ENCODE results near the gene BTRC. TPM values are rescaled to one million over a fixed set of nuclear protein-coding genes. Genes with fewer than 3 reads are reported as not detected.

Gene BTRC
- total and polyA plus RNA-seq, 8 donors, result 3.5 to 14.5 (median 4.7) TPM

- no peak for TF ChIP-seq POLR2A (IDR thresholded peaks at IDR 0.05)
- no peak for TF ChIP-seq CTCF (IDR thresholded peaks at IDR 0.05)
- no peak for TF ChIP-seq EP300 (IDR thresholded peaks at IDR 0.05)
- no peak for TF ChIP-seq POLR2AphosphoS5 (IDR thresholded peaks at IDR 0.05)
- Histone ChIP-seq H3K9me3 (no peaks in the 10 kb centered on the region), H3K36me3 (no peaks in the 10 kb centered on the region), H3K27me3 (peaks cover 0 to 90% (median 32%) of the 10 kb centered on the region in 3 donors), H3K4me1 (peaks cover 9 to 18% (median 12%) of the 10 kb centered on the region in 4 donors), H3K27ac (no peak overlapping the region), H3K4me3 (no peak overlapping the region)
- WGBS, 5 donors, result 43 to 86% (median 75%) methylated on average over 2 of the region's 2 CpGs
- no peak for DNase-seq
- intact Hi-C loops (cut with DNase I; ENCODE audit: low total_unique reads), result no loop called here
Observed at GRCh38 chr10:101308051-101308450, 45.9 kb upstream of the BTRC start.

GRCh38 chr10:101310529-101311184 is 43.3 kb upstream of the BTRC start:
- Histone ChIP-seq H3K27me3 (peaks cover 0 to 82% (median 32%) of the 10 kb centered on the region in 3 donors), H3K4me3 (peak overlapping the region; percentile 22 to 36 (median 31)), H3K36me3 (no peaks in the 10 kb centered on the region), H3K4me1 (peaks cover 9 to 18% (median 12%) of the 10 kb centered on the region in 4 donors), H3K9me3 (no peaks in the 10 kb centered on the region), H3K27ac (no peak overlapping the region)
- 8 to 14% (median 12%) methylated on average over 20 to 25 of the region's 25 CpGs for WGBS, 5 donors
- DNase-seq, result peak in 1 of 2 donors; percentile 66
- no peak for TF ChIP-seq EP300 (IDR thresholded peaks at IDR 0.05)
- TF ChIP-seq POLR2AphosphoS5 (IDR thresholded peaks at IDR 0.05), result no peak
- no peak for TF ChIP-seq CTCF (IDR thresholded peaks at IDR 0.05)
- no peak for TF ChIP-seq POLR2A (IDR thresholded peaks at IDR 0.05)
- intact Hi-C loops (cut with DNase I; ENCODE audit: low total_unique reads), result no loop called here

DNA sequence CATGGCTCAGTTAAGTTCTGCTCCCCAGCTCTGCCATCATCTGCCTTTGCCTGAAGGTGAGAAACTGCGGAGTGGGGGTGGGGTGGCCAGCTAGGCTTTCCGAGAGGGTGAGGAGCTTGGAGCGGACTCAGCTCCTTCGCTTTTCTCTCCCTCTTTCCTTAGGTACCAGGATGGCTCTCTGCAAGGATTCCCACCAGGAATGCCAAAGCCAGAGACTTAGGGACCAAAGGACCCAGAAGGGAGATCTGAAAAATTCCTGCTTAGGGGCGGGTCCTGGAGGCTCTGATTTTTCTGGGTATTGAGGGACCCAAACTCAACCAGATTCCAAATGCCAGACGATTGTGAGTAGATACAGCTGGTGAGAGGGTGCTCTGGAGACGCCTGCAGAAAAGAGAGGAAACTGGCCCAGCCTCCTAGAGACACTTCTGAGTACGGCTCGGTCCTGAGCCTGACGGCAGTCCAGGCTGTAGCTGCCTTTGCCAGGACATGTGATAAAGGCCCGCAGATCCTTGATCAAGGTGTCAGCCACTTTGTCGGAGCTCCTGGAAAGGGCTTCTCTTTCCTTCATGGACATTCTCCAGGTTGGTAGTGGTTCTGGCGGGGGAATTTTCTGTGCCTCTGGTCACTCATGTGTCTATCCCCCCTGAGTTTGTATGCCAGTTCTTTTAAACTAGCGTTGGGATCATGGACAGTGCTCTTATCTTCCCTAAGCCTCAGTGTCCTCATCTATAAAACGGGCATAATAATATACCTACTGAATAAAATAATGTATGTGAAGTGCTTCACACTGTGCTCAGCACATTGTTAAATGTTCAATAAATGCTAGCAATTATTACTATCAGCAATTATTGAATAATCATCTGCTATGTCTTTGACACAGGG is 42.5 kb upstream of the BTRC start:
- peaks cover 9 to 18% (median 12%) of the 10 kb centered on the region in 4 donors for H3K4me1 ChIP-seq
- WGBS, 5 donors, result 19 to 28% (median 21%) methylated on average over 15 of the region's 15 CpGs
- DNase-seq, result peak; percentile 47 to 64
- no peaks in the 10 kb centered on the region for H3K36me3 ChIP-seq
- TF ChIP-seq EP300 (IDR thresholded peaks at IDR 0.05), result no peak
- TF ChIP-seq CTCF (IDR thresholded peaks at IDR 0.05), result no peak
- TF ChIP-seq POLR2A (IDR thresholded peaks at IDR 0.05), result no peak
- TF ChIP-seq POLR2AphosphoS5 (IDR thresholded peaks at IDR 0.05), result no peak
- intact Hi-C loops (cut with DNase I; ENCODE audit: low total_unique reads), result no loop called here
- no peak overlapping the region for H3K27ac ChIP-seq
- peak overlapping the region; percentile 22 to 36 (median 31) for H3K4me3 ChIP-seq
- no peaks in the 10 kb centered on the region for H3K9me3 ChIP-seq
- H3K27me3 ChIP-seq, result peaks cover 0 to 75% (median 27%) of the 10 kb centered on the region in 3 donors

- Histone ChIP-seq H3K9me3 (no peaks in the 10 kb centered on the region), H3K4me1 (no peaks in the 10 kb centered on the region), H3K4me3 (no peak overlapping the region), H3K27ac (no peak overlapping the region), H3K36me3 (no peaks in the 10 kb centered on the region), H3K27me3 (peaks cover 0 to 37% (median 4%) of the 10 kb centered on the region in 3 donors)
- intact Hi-C loops (cut with DNase I; ENCODE audit: low total_unique reads), result no loop called here
- 57 to 75% (median 67%) methylated on average over 3 of the region's 3 CpGs for WGBS, 5 donors
- no peak for DNase-seq
- TF ChIP-seq POLR2AphosphoS5 (IDR thresholded peaks at IDR 0.05) (no peak), EP300 (IDR thresholded peaks at IDR 0.05) (no peak), CTCF (IDR thresholded peaks at IDR 0.05) (no peak), POLR2A (IDR thresholded peaks at IDR 0.05) (no peak)
Observed at GRCh38 chr10:101319241-101319915, 34.6 kb upstream of the BTRC start.

Measured in stomach (tissue), 9 donors.